HEK293T (cell line): Measurements from ENCODE around the gene FUT2.
"Not testable (repeated sequence)": the region's sequence is repeated elsewhere in the genome, so short reads cannot be mapped to it uniquely, and the experiment has no call there.

ENCODE experiments used
- BHLHE40 ChIP-seq: fragments of 450-650 bp; IDR thresholded peaks from 2 replicates; pipeline ENCODE4 v1.6.1; 2016; ENCODE audit warnings: mild to moderate bottlenecking, moderate library complexity, borderline replicate concordance
- CTBP1 ChIP-seq: fragments of 450-650 bp; IDR thresholded peaks from 2 replicates; pipeline ENCODE4 v1.6.1; 2016; ENCODE audit warnings: borderline replicate concordance
- ELF4 ChIP-seq: fragments of 450-650 bp; IDR thresholded peaks from 2 replicates; pipeline ENCODE4 v1.6.1; 2017; ENCODE audit warnings: antibody characterized with exemption
- FOXA1 ChIP-seq: fragments of 450-650 bp; IDR thresholded peaks from 2 replicates; pipeline ENCODE4 v1.6.1; 2016; ENCODE audit warnings: mild to moderate bottlenecking
- FOXK2 ChIP-seq: fragments of 450-650 bp; IDR thresholded peaks from 2 replicates; pipeline ENCODE4 v1.6.1; 2016; ENCODE audit warnings: mild to moderate bottlenecking
- FOXM1 ChIP-seq: fragments of 450-650 bp; IDR thresholded peaks from 2 replicates; pipeline ENCODE4 v1.6.1; 2017; ENCODE audit warnings: mild to moderate bottlenecking, borderline replicate concordance
- LEF1 ChIP-seq: fragments of 450-650 bp; IDR thresholded peaks from 2 replicates; pipeline ENCODE4 v1.6.1; 2017; ENCODE audit warnings: mild to moderate bottlenecking, borderline replicate concordance
- SP1 ChIP-seq: fragments of 450-650 bp; IDR thresholded peaks from 2 replicates; pipeline ENCODE4 v1.6.1; 2017
- SUZ12 ChIP-seq: fragments of 450-650 bp; IDR thresholded peaks from 2 replicates; pipeline ENCODE4 v1.6.1; 2016; ENCODE audit warnings: mild to moderate bottlenecking
- TARDBP ChIP-seq: fragments of 450-650 bp; IDR thresholded peaks from 2 replicates; pipeline ENCODE4 v1.6.1; 2016
- ZNF384 ChIP-seq: fragments of 450-650 bp; IDR thresholded peaks from 2 replicates; pipeline ENCODE4 v1.6.1; 2016
- TF ChIP-seq, protein P1 (sequence below): fragments of 450-650 bp; IDR thresholded peaks from 2 replicates; pipeline ENCODE4 v1.6.1; 2016

- TF ChIP-seq, protein P1, sequence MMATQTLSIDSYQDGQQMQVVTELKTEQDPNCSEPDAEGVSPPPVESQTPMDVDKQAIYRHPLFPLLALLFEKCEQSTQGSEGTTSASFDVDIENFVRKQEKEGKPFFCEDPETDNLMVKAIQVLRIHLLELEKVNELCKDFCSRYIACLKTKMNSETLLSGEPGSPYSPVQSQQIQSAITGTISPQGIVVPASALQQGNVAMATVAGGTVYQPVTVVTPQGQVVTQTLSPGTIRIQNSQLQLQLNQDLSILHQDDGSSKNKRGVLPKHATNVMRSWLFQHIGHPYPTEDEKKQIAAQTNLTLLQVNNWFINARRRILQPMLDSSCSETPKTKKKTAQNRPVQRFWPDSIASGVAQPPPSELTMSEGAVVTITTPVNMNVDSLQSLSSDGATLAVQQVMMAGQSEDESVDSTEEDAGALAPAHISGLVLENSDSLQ: not testable (repeated sequence)
- not testable (repeated sequence) for TF ChIP-seq LEF1, SP1, FOXA1, BHLHE40, TARDBP, ELF4, CTBP1, FOXK2, SUZ12, FOXM1, ZNF384
Observed at GRCh38 chr19:48686637-48687036, 9.1 kb upstream of the FUT2 start.
